ENCODE measurements around the gene SLC35F5. TPM values are rescaled to one million over a fixed set of nuclear protein-coding genes. Genes with fewer than 3 reads are reported as not detected.
"Not testable (repeated sequence)": the region's sequence is repeated elsewhere in the genome, so short reads cannot be mapped to it uniquely, and the experiment has no call there.

Gene SLC35F5
- total RNA-seq, 1 donor from 2014 or later, result 144 TPM

- Mint-ChIP-seq H3K4me1 (ENCODE audit: low read depth) (peaks cover 4% of the 10 kb centered on the region), H3K36me3 (ENCODE audit: low read depth) (no peaks in the 10 kb centered on the region), H3K9me3 (ENCODE audit: low read depth) (peaks cover 3% of the 10 kb centered on the region), H3K27me3 (ENCODE audit: low read depth) (no peaks in the 10 kb centered on the region), H3K4me3 (ENCODE audit: unreplicated experiment) (no peak overlapping the region), H3K27ac (ENCODE audit: unreplicated experiment) (peak overlapping the region; percentile 36)
- DNase-seq (ENCODE audit: low spot score), result no peak
- TF ChIP-seq, protein P1, sequence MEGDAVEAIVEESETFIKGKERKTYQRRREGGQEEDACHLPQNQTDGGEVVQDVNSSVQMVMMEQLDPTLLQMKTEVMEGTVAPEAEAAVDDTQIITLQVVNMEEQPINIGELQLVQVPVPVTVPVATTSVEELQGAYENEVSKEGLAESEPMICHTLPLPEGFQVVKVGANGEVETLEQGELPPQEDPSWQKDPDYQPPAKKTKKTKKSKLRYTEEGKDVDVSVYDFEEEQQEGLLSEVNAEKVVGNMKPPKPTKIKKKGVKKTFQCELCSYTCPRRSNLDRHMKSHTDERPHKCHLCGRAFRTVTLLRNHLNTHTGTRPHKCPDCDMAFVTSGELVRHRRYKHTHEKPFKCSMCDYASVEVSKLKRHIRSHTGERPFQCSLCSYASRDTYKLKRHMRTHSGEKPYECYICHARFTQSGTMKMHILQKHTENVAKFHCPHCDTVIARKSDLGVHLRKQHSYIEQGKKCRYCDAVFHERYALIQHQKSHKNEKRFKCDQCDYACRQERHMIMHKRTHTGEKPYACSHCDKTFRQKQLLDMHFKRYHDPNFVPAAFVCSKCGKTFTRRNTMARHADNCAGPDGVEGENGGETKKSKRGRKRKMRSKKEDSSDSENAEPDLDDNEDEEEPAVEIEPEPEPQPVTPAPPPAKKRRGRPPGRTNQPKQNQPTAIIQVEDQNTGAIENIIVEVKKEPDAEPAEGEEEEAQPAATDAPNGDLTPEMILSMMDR (IDR thresholded peaks at IDR 0.05), result no peak
These were observed 20.5 kb upstream of the SLC35F5 start for GRCh38 chr2:113776949-113777348.

GRCh38 chr2:113774616-113775015, 18.2 kb upstream of the SLC35F5 start:
- not testable (repeated sequence) for DNase-seq (ENCODE audit: low spot score); H3K4me3 Mint-ChIP-seq (ENCODE audit: unreplicated experiment); H3K36me3 Mint-ChIP-seq (ENCODE audit: low read depth); H3K27me3 Mint-ChIP-seq (ENCODE audit: low read depth); H3K9me3 Mint-ChIP-seq (ENCODE audit: low read depth); H3K27ac Mint-ChIP-seq (ENCODE audit: unreplicated experiment); H3K4me1 Mint-ChIP-seq (ENCODE audit: low read depth)

DNA sequence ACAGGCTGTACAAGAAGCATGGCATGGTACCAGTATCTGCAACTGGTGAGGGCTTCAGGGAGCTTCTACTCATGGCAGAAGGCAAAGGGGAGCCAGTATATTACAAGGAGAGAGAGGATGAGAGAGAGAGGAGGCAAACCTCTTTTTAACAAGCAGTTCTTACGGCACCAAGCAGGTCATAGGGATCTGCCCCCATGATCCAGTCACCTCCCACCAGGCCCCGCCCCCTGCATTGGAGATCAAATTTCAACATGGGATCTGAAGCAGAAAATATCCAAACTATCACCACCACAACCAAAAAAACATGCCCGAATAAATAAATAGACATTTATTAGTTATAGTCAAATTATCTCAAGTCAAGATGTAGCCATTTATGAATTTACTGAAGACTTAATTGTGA, 14.5 kb upstream of the SLC35F5 start:
- H3K9me3 Mint-ChIP-seq (ENCODE audit: low read depth), result no peaks in the 10 kb centered on the region
- H3K4me3 Mint-ChIP-seq (ENCODE audit: unreplicated experiment), result no peak overlapping the region
- H3K4me1 Mint-ChIP-seq (ENCODE audit: low read depth), result peaks cover 10% of the 10 kb centered on the region
- no peak overlapping the region for H3K27ac Mint-ChIP-seq (ENCODE audit: unreplicated experiment)
- TF ChIP-seq, protein P1 (IDR thresholded peaks at IDR 0.05), result no peak
- H3K36me3 Mint-ChIP-seq (ENCODE audit: low read depth), result no peaks in the 10 kb centered on the region
- H3K27me3 Mint-ChIP-seq (ENCODE audit: low read depth), result no peaks in the 10 kb centered on the region
- no peak for DNase-seq (ENCODE audit: low spot score)

- no peak for DNase-seq (ENCODE audit: low spot score)
- Mint-ChIP-seq H3K4me1 (ENCODE audit: low read depth) (peaks cover 10% of the 10 kb centered on the region), H3K9me3 (ENCODE audit: low read depth) (peaks cover 5% of the 10 kb centered on the region), H3K27me3 (ENCODE audit: low read depth) (no peaks in the 10 kb centered on the region), H3K4me3 (ENCODE audit: unreplicated experiment) (no peak overlapping the region), H3K27ac (ENCODE audit: unreplicated experiment) (no peak overlapping the region), H3K36me3 (ENCODE audit: low read depth) (peaks cover 2% of the 10 kb centered on the region)
- TF ChIP-seq, protein P1 (IDR thresholded peaks at IDR 0.05), result no peak
These were observed 13.1 kb upstream of the SLC35F5 start for GRCh38 chr2:113769555-113769954.

DNA sequence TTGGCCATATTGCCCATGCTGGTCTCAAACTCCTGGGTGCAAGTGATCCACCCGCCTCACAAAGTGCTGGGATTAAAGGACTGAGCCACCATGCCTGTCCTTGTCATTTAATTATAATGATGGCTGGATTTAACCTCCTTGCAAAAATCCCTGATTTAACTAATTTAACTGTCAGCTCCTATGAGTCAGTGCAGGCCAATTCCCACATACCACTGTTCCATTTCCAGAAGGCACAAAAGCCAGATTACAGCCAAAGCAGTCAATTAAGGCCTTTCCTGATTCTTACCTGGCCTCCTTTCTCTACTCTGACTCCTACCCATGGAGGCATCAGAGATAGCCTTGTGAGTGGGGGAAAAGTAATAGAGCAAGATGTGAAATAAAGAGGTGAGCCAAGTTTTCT, 12.3 kb upstream of the SLC35F5 start:
- Mint-ChIP-seq H3K4me3 (ENCODE audit: unreplicated experiment) (no peak overlapping the region), H3K4me1 (ENCODE audit: low read depth) (peaks cover 10% of the 10 kb centered on the region), H3K9me3 (ENCODE audit: low read depth) (peaks cover 5% of the 10 kb centered on the region), H3K27me3 (ENCODE audit: low read depth) (no peaks in the 10 kb centered on the region), H3K36me3 (ENCODE audit: low read depth) (peaks cover 2% of the 10 kb centered on the region), H3K27ac (ENCODE audit: unreplicated experiment) (no peak overlapping the region)
- TF ChIP-seq, protein P1 (IDR thresholded peaks at IDR 0.05), result no peak
- DNase-seq (ENCODE audit: low spot score), result no peak

DNA sequence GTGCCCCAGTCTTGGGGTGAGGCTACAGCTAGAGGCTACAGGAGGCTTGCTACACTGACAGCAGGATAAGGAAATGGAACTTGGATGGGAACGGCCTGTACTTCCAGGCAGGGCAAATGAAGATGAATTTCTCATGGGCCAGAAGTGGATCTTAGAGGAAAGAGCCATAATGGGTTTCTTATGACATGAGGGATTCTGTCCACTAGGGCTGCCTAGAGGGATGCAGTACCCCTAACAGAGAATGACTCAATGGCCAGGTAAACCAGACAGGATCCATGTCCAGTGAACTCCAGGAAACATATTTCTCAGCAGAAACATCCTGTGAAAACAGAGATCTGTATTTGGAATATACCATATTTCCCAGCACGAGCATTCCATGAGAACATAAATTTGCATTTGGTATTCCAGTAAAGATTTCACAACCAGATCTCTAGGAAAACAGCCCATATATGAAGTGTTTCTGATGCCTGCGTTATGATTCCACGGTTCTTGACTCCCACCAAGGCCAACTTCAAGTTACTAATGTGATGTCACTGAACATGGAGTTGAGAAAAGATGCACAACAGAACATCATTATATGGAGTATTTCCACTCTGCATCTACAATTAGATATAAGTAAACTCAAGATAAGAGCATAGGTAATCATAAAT, 11.5 kb upstream of the SLC35F5 start:
- DNase-seq (ENCODE audit: low spot score), result no peak
- TF ChIP-seq, protein P1 (IDR thresholded peaks at IDR 0.05), result no peak

More for the DNA sequence above, 11.5 kb upstream of the SLC35F5 start:
- Mint-ChIP-seq H3K27me3 (ENCODE audit: low read depth) (no peaks in the 10 kb centered on the region), H3K27ac (ENCODE audit: unreplicated experiment) (peak overlapping the region; percentile 45), H3K4me1 (ENCODE audit: low read depth) (peaks cover 15% of the 10 kb centered on the region), H3K36me3 (ENCODE audit: low read depth) (peaks cover 2% of the 10 kb centered on the region), H3K4me3 (ENCODE audit: unreplicated experiment) (no peak overlapping the region), H3K9me3 (ENCODE audit: low read depth) (peaks cover 7% of the 10 kb centered on the region)
